ENCODE measurements around the gene CDH13. TPM values are rescaled to one million over a fixed set of nuclear protein-coding genes. Genes with fewer than 3 reads are reported as not detected.

Gene CDH13
- total RNA-seq, 4 donors from 2014 or later = 3.1 to 13.5 (median 8.9) TPM

GRCh38 chr16:83802554-83803205 is 1175.9 kb downstream of the CDH13 start:
- WGBS = 22% methylated on average over 8 of the region's 11 CpGs
- H3K36me3 ChIP-seq = no peaks in the 10 kb centered on the region
- H3K4me1 ChIP-seq = peaks cover 13 to 20% (median 16%) of the 10 kb centered on the region in 4 donors
- no peak for DNase-seq (ENCODE audit: extremely low spot score)
- intact Hi-C loops (cut with DNase I) = no loop called here
- H3K27ac ChIP-seq (replicated peaks in 1 of 4) = peak overlapping the region; percentile 39 to 52 (median 46)
- no peaks in the 10 kb centered on the region for H3K27me3 ChIP-seq
- H3K4me3 ChIP-seq = peak overlapping the region; percentile 37 to 51 (median 43)
- H3K9me3 ChIP-seq = no peaks in the 10 kb centered on the region
- TF ChIP-seq CTCF (IDR thresholded peaks at IDR 0.05) (no peak), POLR2A (IDR thresholded peaks at IDR 0.05; ENCODE audit: low read depth) (no peak), EP300 (IDR thresholded peaks at IDR 0.05) (no peak), POLR2AphosphoS5 (IDR thresholded peaks at IDR 0.05) (no peak)

DNA sequence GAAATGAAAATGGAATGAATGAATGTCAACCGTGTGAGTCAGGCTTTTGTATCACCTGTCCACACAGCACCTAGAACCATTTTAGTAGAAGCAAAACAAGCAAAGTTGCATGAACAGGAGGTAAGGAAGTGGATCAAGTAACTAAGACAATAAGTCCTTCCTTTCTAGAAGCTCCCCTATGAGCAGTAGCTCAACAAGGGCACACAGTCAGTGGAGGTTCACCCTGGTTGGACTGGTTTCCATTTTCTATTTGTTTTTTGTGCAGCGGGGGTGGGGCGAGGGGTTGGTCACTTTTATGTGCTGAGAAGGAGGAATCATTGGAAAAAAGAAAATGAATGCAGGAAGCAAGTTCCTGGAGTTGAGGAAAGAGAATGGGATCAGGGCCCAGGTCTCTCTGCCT is 1177.0 kb downstream of the CDH13 start:
- TF ChIP-seq POLR2A (IDR thresholded peaks at IDR 0.05; ENCODE audit: low read depth) (no peak), EP300 (IDR thresholded peaks at IDR 0.05) (no peak), CTCF (IDR thresholded peaks at IDR 0.05) (no peak), POLR2AphosphoS5 (IDR thresholded peaks at IDR 0.05) (no peak)
- Histone ChIP-seq H3K9me3 (no peaks in the 10 kb centered on the region), H3K36me3 (no peaks in the 10 kb centered on the region), H3K4me3 (no peak overlapping the region), H3K27me3 (no peaks in the 10 kb centered on the region), H3K27ac (replicated peaks in 1 of 4) (no peak overlapping the region), H3K4me1 (peaks cover 16 to 27% (median 20%) of the 10 kb centered on the region in 4 donors)
- no peak for DNase-seq (ENCODE audit: extremely low spot score)
- 77% methylated on average over 3 of the region's 3 CpGs for WGBS
- intact Hi-C loops (cut with DNase I) = no loop called here

GRCh38 chr16:83804366-83804765 is 1177.6 kb downstream of the CDH13 start:
- H3K27ac ChIP-seq (replicated peaks in 1 of 4) = no peak overlapping the region
- no peaks in the 10 kb centered on the region for H3K27me3 ChIP-seq
- no peaks in the 10 kb centered on the region for H3K36me3 ChIP-seq
- no peak for TF ChIP-seq CTCF (IDR thresholded peaks at IDR 0.05)
- no peak for TF ChIP-seq POLR2A (IDR thresholded peaks at IDR 0.05; ENCODE audit: low read depth)
- TF ChIP-seq EP300 (IDR thresholded peaks at IDR 0.05) = no peak
- TF ChIP-seq POLR2AphosphoS5 (IDR thresholded peaks at IDR 0.05) = no peak
- H3K4me1 ChIP-seq = peaks cover 22 to 32% (median 26%) of the 10 kb centered on the region in 4 donors
- WGBS = 87% methylated on average over 5 of the region's 5 CpGs
- H3K4me3 ChIP-seq = no peak overlapping the region
- H3K9me3 ChIP-seq = no peaks in the 10 kb centered on the region
- intact Hi-C loops (cut with DNase I) = no loop called here
- DNase-seq (ENCODE audit: extremely low spot score) = no peak

GRCh38 chr16:83806036-83806435 is 1179.3 kb downstream of the CDH13 start:
- WGBS = 57% methylated on average over 5 of the region's 5 CpGs
- intact Hi-C loops (cut with DNase I) = loop anchor here (5.0 kb wide), 1 partner anchor 91 kb away; the partner anchor contains the start of gene MLYCD
- Histone ChIP-seq H3K36me3 (peaks cover 0 to 16% (median 2%) of the 10 kb centered on the region in 4 donors), H3K4me3 (no peak overlapping the region), H3K27ac (replicated peaks in 1 of 4) (no peak overlapping the region), H3K9me3 (no peaks in the 10 kb centered on the region), H3K4me1 (peaks cover 37 to 49% (median 43%) of the 10 kb centered on the region in 4 donors), H3K27me3 (no peaks in the 10 kb centered on the region)
- TF ChIP-seq POLR2AphosphoS5 (IDR thresholded peaks at IDR 0.05) = no peak
- TF ChIP-seq POLR2A (IDR thresholded peaks at IDR 0.05; ENCODE audit: low read depth) = no peak
- TF ChIP-seq EP300 (IDR thresholded peaks at IDR 0.05) = no peak
- TF ChIP-seq CTCF (IDR thresholded peaks at IDR 0.05) = no peak
- DNase-seq (ENCODE audit: extremely low spot score) = no peak

All from esophagus muscularis mucosa (tissue), 4 donors.